Endodermal cell (in vitro differentiated cells): ENCODE data around the gene NUBPL. TPM values are rescaled to one million over a fixed set of nuclear protein-coding genes. Genes with fewer than 3 reads are reported as not detected.
A peak's percentile ranks its signal among the peaks of the same experiment; 100 is the strongest.

Source experiments
- DNase-seq: peaks from one replicate; pipeline ENCODE4 v3.0.0-alpha.2; 2017
- H3K27ac ChIP-seq: 2 replicates; pipeline ENCODE4 v1.5.1; 2013; ENCODE audit warnings: mild to moderate bottlenecking, low read depth, low read length, moderate library complexity
- H3K27me3 ChIP-seq: 2 replicates; pipeline ENCODE4 v1.6.1; 2013; ENCODE audit warnings: mild to moderate bottlenecking, low read length, moderate library complexity; ENCODE audit not compliant: insufficient read depth, control insufficient read depth, poor library complexity, severe bottlenecking
- H3K36me3 ChIP-seq: 2 replicates; pipeline ENCODE4 v1.7.0; 2013; ENCODE audit warnings: mild to moderate bottlenecking, low read length, moderate library complexity; ENCODE audit not compliant: control insufficient read depth, insufficient read depth
- H3K4me1 ChIP-seq: one replicate; pipeline ENCODE4 v1.7.0; 2013; ENCODE audit warnings: low read length; ENCODE audit not compliant: control insufficient read depth, insufficient read depth
- H3K4me3 ChIP-seq: 2 replicates; pipeline ENCODE4 v1.5.1; 2013; ENCODE audit warnings: mild to moderate bottlenecking, low read length, moderate library complexity
- H3K9ac ChIP-seq: 2 replicates; pipeline ENCODE4 v1.6.1; 2013; ENCODE audit warnings: mild to moderate bottlenecking, low read length, moderate library complexity; ENCODE audit not compliant: poor library complexity, severe bottlenecking; ENCODE audit errors: extremely low read depth
- H3K9me3 ChIP-seq: 2 replicates; pipeline ENCODE4 v1.6.1; 2013; ENCODE audit warnings: mild to moderate bottlenecking, low read length, moderate library complexity; ENCODE audit not compliant: control insufficient read depth
- H3K27ac Mint-ChIP-seq: 2 replicates; pipeline ENCODE4 v1.8.0; 2020; ENCODE audit warnings: mixed read lengths
- H3K27me3 Mint-ChIP-seq: 2 replicates; pipeline ENCODE4 v1.8.0; 2021; ENCODE audit warnings: mild to moderate bottlenecking, mixed read lengths; ENCODE audit not compliant: insufficient read depth
- H3K36me3 Mint-ChIP-seq: 2 replicates; pipeline ENCODE4 v1.8.0; 2020; ENCODE audit warnings: low read depth, mixed read lengths
- H3K4me1 Mint-ChIP-seq: 2 replicates; pipeline ENCODE4 v1.8.0; 2020; ENCODE audit warnings: mixed read lengths
- H3K4me3 Mint-ChIP-seq: 2 replicates; pipeline ENCODE4 v1.8.0; 2020; ENCODE audit warnings: mild to moderate bottlenecking, moderate library complexity, mixed read lengths
- H3K9me3 Mint-ChIP-seq: 2 replicates; pipeline ENCODE4 v1.8.0; 2020; ENCODE audit warnings: mild to moderate bottlenecking, mixed read lengths
- WGBS, 2 experiments: methylation state at CpG; one replicate each; pipeline versions ENCODE4 v1.1.5 to v1.1.7; 2013; ENCODE audit warnings: missing lambda C conversion rate in 2 of 2, mixed read lengths in 1 of 2; ENCODE audit not compliant: insufficient coverage in 1 of 2, insufficient read length in 1 of 2; 5-methylcytosine and 5-hydroxymethylcytosine counted together
- long read RNA-seq, 4 experiments: library from polyadenylated mRNA in 2 of 4; library from RNA in 1 of 4; library from capped mRNA in 1 of 4; stranded (forward) in 3 of 4; unstranded in 1 of 4; transcript quantifications; one replicate each; pipeline ENCODE4 v2.0.0, GENCODE V29; 2020 to 2021; ENCODE audit warnings: inconsistent platforms in 1 of 4
- polyA plus RNA-seq, 2 experiments: library from polyadenylated mRNA; stranded (reverse); fragments of 50-300 nt; gene quantifications; one replicate each; pipeline ENCODE4 v1.2.3, GENCODE V29; 2013
- total RNA-seq, 2 donors: library from RNA; stranded (reverse); fragmentation: NEBNext Ultra II Directional in 1 of 2; extraction: Animal tissue kit (Norgen Biotek cat#: 25700) in 1 of 2; gene quantifications; 2 replicates in 1 of 2; 3 replicates in 1 of 2; pipeline ENCODE4 v1.2.1, GENCODE V29; 2021
- TF ChIP-seq, protein P1 (sequence below): fragments of 200-600 bp; sonication (generic); conservative IDR thresholded peaks from 2 replicates; pipeline ENCODE4 v1.5.0; 2021; ENCODE audit warnings: antibody characterized with exemption, mild to moderate bottlenecking

Gene NUBPL
- 10 to 100 TPM; 12.2 to 14.0 TPM for total RNA-seq
- polyA plus RNA-seq (2013, experiment 1 of 2): 10.7 TPM
- 14.0 TPM for polyA plus RNA-seq (2013, experiment 2 of 2)
- long read RNA-seq, experiment 1, full-length matches to known transcripts: 1 of 5 reads
- long read RNA-seq, experiment 1, partial matches to known transcripts: 0 of 5 reads
- long read RNA-seq, experiment 1, other reads (novel, unspliced or antisense): 4 of 5 reads
- long read RNA-seq, experiment 2, transcript NUBPL-201 (11 exons, 3,049 nt): major isoform, 22 of 32 reads
- long read RNA-seq, experiment 2, partial matches to known transcripts: 2 of 32 reads
- long read RNA-seq, experiment 2, other reads (novel, unspliced or antisense): 7 of 32 reads
- long read RNA-seq, experiment 3, transcript NUBPL-201 (11 exons, 3,049 nt): major isoform, 38 of 43 reads
- long read RNA-seq, experiment 3, partial matches to known transcripts: 0 of 43 reads
- long read RNA-seq, experiment 3, other reads (novel, unspliced or antisense): 5 of 43 reads
- long read RNA-seq, experiment 4, transcript NUBPL-201 (11 exons, 3,049 nt): major isoform, 21 of 31 reads
- long read RNA-seq, experiment 4, partial matches to known transcripts: 4 of 31 reads
- long read RNA-seq, experiment 4, other reads (novel, unspliced or antisense): 6 of 31 reads

- WGBS, 2 experiments: 3 to 4% methylated on average over 23 to 33 of the region's 34 CpGs
- Histone ChIP-seq H3K36me3 (no peaks in the 10 kb centered on the region), H3K9ac (peak within 1 kb of the TSS; percentile 95), H3K4me1 (no peaks in the 10 kb centered on the region), H3K4me3 (peak within 1 kb of the TSS; percentile 93), H3K27ac (peak within 1 kb of the TSS; percentile 58), H3K27me3 (no peaks in the 10 kb centered on the region), H3K9me3 (no peaks in the 10 kb centered on the region)
- TF ChIP-seq, protein P1, sequence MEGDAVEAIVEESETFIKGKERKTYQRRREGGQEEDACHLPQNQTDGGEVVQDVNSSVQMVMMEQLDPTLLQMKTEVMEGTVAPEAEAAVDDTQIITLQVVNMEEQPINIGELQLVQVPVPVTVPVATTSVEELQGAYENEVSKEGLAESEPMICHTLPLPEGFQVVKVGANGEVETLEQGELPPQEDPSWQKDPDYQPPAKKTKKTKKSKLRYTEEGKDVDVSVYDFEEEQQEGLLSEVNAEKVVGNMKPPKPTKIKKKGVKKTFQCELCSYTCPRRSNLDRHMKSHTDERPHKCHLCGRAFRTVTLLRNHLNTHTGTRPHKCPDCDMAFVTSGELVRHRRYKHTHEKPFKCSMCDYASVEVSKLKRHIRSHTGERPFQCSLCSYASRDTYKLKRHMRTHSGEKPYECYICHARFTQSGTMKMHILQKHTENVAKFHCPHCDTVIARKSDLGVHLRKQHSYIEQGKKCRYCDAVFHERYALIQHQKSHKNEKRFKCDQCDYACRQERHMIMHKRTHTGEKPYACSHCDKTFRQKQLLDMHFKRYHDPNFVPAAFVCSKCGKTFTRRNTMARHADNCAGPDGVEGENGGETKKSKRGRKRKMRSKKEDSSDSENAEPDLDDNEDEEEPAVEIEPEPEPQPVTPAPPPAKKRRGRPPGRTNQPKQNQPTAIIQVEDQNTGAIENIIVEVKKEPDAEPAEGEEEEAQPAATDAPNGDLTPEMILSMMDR: no peak
- Mint-ChIP-seq H3K27me3 (no peaks in the 10 kb centered on the region), H3K4me3 (peak within 1 kb of the TSS; percentile 88), H3K4me1 (peaks cover 2% of the 10 kb centered on the region), H3K27ac (peak within 1 kb of the TSS; percentile 98), H3K9me3 (peaks cover 5% of the 10 kb centered on the region), H3K36me3 (peaks cover 1% of the 10 kb centered on the region)
- peak; percentile 97 for DNase-seq
Measured at GRCh38 chr14:31561155-31561846, at the start of gene NUBPL. TSS of gene NUBPL (plus strand) at chr14:31561404. CDS start at chr14:31561440, 36 bp downstream.

DNA sequence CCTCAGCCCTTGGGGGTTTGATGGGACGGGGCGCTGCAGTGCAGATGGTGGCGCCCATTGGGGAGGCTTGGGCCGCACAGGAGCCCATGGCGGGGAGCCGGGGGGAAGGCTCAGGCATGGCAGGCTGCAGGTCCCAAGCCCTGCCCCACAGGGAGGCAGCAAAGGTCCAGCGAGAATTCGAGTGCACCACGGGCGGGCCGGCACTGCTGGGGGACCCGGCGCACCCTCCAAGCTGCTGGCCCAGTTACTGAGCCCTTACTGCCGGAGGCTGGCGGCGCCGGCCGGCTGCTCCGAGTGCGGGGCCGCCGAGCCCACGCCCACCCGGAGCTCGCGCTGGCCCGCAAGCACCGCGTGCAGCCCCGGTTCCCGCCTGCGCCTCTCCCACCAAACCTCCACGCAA is 34.1 kb upstream of the NUBPL start:
- Mint-ChIP-seq H3K4me1 (no peaks in the 10 kb centered on the region), H3K4me3 (no peak overlapping the region), H3K27ac (no peak overlapping the region), H3K9me3 (peaks cover 2% of the 10 kb centered on the region), H3K36me3 (no peaks in the 10 kb centered on the region), H3K27me3 (no peaks in the 10 kb centered on the region)
- Histone ChIP-seq H3K9me3 (no peaks in the 10 kb centered on the region), H3K27me3 (no peaks in the 10 kb centered on the region), H3K4me3 (no peak overlapping the region), H3K36me3 (no peaks in the 10 kb centered on the region), H3K9ac (no peak overlapping the region), H3K4me1 (no peaks in the 10 kb centered on the region), H3K27ac (no peak overlapping the region)
- WGBS, 2 experiments: 92 to 95% methylated on average over 5 to 33 of the region's 33 CpGs
- TF ChIP-seq, protein P1: no peak
- DNase-seq: no peak

- Histone ChIP-seq H3K36me3 (no peaks in the 10 kb centered on the region), H3K9me3 (no peaks in the 10 kb centered on the region), H3K27me3 (no peaks in the 10 kb centered on the region), H3K9ac (no peak overlapping the region), H3K4me1 (no peaks in the 10 kb centered on the region), H3K4me3 (no peak overlapping the region), H3K27ac (no peak overlapping the region)
- Mint-ChIP-seq H3K4me3 (no peak overlapping the region), H3K36me3 (no peaks in the 10 kb centered on the region), H3K9me3 (peaks cover 2% of the 10 kb centered on the region), H3K4me1 (no peaks in the 10 kb centered on the region), H3K27me3 (no peaks in the 10 kb centered on the region), H3K27ac (no peak overlapping the region)
- 90 to 100% methylated on average over 2 to 8 of the region's 8 CpGs for WGBS, 2 experiments
- TF ChIP-seq, protein P1: no peak
- no peak for DNase-seq
Measured at GRCh38 chr14:31527546-31527945, 33.7 kb upstream of the NUBPL start.
